Smooth muscle cell of the coronary artery (primary cell): Measurements from ENCODE around the gene TNFSF8. TPM values are rescaled to one million over a fixed set of nuclear protein-coding genes. Genes with fewer than 3 reads are reported as not detected.

Experiments
- total RNA-seq: library from RNA; depleted of rRNA; stranded (reverse); fragments of >200 nt; gene quantifications from 2 replicates; pipeline ENCODE4 v1.2.3, GENCODE V29; 2014; ENCODE audit warnings: low replicate concordance

The TNFSF8 gene
- not detected in 2 replicates for total RNA-seq

GRCh38 chr9:114930056-114930812, at the start of gene TNFSF8:
Gene TNFSF8, minus strand, starts transcription at chr9:114930591. Its CDS starts 288 bp downstream, at chr9:114930303.

Other genes with a start within 250 kb of the TNFSF8 start
- not detected in 2 replicates for gene TEX48, start 248.4 kb downstream of the TNFSF8 start, total RNA-seq
- under 0.01 and 0.12 TPM in 2 replicates for gene TNFSF15, start 124.6 kb downstream of the TNFSF8 start, total RNA-seq
- 2.1 and 34.2 TPM in 2 replicates for gene TNC, start 187.6 kb upstream of the TNFSF8 start, total RNA-seq